Suppressor macrophage treated with lipopolysaccharide for 4 hours (primary cell): ENCODE data around the gene PPP1R1B.

Experiments used
- DNase-seq: peaks from one replicate; pipeline ENCODE4 v3.0.0-alpha.2; 2020

Gene PPP1R1B

DNA sequence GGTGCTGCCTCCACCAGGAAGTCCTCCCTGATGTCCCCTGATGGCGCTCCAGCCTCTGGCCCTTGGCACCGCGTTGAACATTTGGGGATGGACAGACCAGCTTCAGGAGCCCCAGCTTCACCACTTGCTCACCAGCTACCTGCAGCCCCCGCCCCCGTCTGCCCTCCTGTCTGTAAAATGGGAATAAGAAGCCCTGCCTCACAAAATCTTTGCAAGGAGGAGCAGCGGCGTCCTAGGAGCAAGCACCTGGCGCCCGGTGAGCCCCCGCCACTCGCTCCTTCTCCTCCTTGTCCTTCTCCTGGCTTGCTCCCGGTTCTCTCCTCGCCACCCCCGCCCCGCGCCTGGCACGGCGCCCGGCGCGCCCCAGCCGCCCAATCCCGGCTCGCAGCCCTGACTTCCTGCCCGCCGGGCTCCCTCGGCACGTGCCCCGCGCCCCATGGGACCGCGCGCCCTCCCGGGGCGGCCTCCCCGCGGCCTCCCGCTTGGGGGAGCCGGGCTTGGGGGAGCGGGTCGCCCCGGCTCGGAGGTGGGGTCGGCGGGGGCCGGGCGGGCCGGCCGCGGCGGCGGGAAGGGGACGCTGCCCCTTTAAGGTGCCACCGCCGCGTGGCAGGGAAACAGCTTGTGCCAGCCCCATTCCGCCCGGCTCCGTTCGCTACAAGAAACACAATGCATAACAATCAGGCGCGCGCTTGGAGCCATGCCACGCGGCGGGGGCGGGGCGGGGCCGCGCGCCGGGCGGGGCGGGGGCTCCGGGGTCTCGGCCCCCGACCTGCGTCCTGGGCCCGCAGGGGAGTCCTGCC, 9.1 kb upstream of the PPP1R1B start:
- DNase-seq, result peak; percentile 49

DNA sequence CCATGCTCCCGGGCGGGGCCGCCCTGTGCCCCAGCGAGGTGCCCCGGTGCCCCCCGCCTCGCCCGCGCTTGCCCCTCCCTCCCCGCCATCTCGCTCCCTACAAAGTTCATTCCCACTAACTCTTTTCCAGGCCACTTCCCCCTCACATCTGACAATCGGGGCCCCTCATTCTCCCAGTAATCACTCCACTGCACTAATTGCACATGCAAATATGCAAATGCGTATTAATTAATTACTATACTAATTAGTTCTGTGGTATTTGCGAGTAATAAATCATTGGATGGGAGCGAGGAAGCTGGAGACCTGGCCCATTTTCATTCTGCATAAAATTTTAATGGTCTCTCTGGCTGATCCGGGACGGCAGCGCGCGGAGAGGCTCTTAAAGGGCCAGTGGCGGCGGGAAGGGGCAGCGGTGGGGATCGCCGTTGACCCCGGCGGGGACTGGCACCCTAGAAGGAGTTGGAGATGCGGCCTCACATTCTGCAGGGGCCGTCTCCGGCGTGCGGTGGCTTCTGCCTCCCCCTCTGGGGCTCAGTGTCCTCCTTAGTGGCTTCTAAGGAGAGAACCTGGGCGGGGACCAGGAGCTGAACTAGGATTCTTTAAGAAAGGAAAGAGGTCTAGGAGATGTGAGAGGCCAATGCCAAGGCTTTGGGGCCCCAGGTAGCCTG, 8.4 kb upstream of the PPP1R1B start:
- DNase-seq, result no peak

DNA sequence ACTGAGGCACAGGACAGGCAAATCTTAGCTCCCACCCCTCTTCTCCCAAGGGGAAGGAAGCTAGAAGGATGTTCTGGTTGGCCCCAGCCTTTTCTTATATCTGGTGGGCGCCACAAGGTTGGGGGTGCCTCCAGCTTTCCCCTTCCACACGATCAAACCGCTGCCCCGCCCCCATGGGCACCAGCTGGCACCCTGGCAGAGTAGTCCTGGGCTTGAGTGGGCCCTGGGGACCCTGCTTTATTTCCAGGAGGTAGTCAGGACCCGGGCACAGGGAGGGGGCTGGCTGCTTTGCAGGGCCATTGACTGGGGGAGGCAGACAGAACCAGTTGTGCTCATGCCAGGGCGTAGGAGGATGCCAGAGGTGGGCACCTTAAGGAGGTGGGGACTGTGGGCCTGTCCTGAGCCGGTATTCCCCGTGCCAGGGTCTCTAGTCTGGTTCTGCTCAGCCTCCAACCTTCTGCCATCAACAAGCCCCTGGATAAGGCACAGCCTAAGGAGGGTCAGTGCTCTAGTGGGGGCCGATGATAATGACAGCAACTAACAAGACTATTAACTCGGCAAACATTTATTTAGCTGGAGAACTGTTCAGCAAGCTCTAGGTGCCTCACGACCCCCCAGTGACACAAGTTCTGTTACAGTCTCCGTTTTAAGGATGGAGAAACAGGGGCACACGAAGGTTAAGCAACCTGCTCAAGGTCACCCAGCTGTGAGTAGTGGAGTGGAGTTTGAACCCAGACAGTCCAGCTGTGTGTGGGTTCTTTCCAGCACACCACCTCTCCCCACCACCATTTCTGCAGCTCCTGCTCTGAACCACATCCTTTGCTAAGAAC, 7.6 kb upstream of the PPP1R1B start:
- no peak for DNase-seq

GRCh38 chr17:39619786-39620101, 7.0 kb upstream of the PPP1R1B start:
- DNase-seq, result no peak

- DNase-seq, result peak; percentile 89
Observed at GRCh38 chr17:39621523-39622379, 5.0 kb upstream of the PPP1R1B start.

DNA sequence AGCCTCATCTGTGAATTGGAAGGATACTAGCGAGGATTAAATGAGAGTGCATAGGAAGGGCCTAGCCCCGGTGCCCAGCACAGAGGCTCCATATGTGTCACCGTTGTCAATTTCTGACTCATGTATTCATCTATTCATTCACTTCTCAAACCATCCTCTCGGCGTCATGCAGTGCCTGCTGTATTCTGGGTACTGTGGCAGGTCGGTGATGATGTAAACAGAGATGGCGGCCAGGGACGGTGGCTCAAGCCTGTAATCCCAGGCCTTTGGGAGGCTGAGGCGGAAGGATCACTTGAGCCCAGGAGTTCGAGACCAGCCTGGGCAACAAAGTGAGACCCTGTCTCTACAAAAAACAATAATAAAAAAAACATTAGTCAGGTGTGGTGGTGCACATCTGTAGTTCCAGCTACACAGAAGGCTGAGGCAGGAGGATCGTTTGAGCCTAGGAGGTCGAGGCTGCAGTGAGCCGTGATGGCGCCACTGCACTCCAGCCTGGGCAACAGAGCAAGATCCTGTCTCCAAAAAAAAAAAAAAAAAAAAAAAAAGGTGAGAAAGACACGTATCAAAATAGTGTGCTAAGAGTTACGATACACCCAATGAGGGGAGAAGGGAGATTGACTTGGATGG, 4.3 kb upstream of the PPP1R1B start:
- no peak for DNase-seq

GRCh38 chr17:39623356-39623950, 3.3 kb upstream of the PPP1R1B start:
- DNase-seq, result peak; percentile 90

DNA sequence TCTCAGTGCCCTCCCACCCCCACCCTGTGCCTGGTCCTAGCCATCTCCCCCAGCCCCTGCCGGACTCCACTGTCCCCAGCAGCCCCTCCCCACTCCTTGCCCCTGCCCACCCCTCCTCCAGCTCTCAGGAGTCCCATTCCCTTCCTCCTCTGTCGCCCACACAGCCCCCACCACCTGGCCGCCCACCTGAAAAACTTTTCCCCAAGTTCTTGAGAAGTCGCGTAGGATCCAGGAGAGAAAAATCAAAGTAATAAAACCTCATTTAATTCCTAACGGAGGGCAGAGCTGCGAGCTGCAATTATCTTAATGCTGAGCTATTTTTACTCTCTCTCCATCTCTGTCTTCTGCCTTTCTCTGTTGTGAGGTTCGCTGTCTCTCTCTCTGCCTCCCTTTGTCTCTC, 2.4 kb upstream of the PPP1R1B start:
- no peak for DNase-seq

DNA sequence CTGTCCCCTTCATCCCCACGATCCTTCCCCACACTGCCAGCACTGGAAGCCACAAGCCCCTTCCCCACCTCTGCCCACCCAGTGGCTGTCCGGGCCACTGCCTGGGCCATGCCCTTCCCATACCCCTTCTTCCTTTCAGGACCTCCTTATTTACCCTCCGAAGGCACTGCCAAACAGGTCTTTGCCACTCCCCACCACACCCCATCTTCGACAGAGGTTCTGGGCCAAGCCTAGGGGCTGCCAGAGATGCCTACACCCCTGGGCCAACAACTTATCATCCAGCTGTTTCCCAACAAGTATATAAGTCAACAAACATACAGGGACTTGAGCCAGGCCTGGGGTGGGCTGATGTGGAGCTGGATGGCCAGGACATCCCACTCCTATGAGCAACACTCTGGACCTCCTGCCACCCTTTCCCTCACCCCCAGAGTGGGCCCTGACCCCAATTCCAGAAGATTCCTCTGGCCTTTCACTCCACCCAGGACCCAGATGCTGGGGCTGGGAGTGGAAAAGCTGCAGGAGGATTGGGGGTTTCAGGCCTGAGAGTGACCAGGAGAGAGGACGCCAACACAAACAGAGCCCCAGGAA, 1.5 kb upstream of the PPP1R1B start:
- DNase-seq, result no peak

DNA sequence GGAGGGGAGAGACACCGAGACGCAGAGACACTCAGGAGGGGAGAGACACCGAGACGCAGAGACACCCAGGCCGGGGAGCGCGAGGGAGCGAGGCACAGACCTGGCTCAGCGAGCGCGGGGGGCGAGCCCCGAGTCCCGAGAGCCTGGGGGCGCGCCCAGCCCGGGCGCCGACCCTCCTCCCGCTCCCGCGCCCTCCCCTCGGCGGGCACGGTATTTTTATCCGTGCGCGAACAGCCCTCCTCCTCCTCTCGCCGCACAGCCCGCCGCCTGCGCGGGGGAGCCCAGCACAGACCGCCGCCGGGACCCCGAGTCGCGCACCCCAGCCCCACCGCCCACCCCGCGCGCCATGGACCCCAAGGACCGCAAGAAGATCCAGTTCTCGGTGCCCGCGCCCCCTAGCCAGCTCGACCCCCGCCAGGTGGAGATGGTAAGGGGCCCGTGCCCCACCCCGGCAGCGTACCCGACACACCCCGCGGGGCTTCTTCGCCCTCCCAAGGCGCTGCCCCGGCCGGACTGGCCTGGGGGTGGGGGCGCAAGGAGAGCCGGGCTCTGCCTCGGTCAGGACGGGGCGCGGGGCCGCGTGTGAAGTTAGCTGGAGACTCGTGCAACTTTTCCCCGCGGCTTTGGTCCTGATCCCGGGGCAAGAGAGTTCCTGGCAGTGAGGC, 427 bp downstream of the PPP1R1B start:
- DNase-seq, result no peak

DNA sequence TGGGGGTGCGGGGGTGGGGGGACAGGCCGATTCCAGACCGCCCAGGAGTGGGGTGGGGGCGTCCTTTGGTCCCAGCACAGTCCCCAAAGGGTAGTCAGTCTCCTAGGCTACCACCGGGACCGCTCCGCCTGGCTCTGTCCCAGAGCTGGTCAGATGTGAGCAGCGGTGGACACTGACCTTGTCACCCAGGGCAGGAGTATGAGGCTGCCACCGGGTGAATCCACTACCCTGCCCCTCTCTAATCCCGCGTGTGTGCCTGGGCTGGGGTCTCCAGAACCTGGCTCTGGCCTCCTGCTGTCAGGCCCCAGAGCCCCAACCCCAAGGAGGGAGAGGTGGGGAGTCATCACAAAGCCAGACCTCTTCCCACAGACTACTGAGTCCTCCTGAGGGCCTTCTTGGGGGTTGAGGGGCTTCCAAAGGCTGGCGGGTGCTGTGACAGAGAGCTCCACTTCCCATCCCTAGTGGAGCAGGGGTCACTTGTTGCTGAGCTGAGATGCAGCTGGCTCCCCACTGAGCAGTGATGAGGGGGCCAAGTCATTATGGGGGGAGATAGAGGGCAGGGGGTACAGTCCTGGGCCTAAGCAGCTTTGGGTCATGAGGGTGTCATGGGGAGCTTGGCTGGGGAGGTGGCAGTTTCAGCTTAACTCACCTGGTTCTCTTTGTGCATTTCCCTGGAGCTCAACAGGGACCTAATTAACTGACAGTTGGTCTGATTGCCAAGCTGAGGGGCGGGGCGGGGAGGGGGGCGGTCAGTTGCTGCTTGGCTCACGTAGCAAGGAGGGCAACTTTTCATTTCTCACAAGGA, 1.2 kb downstream of the PPP1R1B start:
- DNase-seq, result no peak

DNA sequence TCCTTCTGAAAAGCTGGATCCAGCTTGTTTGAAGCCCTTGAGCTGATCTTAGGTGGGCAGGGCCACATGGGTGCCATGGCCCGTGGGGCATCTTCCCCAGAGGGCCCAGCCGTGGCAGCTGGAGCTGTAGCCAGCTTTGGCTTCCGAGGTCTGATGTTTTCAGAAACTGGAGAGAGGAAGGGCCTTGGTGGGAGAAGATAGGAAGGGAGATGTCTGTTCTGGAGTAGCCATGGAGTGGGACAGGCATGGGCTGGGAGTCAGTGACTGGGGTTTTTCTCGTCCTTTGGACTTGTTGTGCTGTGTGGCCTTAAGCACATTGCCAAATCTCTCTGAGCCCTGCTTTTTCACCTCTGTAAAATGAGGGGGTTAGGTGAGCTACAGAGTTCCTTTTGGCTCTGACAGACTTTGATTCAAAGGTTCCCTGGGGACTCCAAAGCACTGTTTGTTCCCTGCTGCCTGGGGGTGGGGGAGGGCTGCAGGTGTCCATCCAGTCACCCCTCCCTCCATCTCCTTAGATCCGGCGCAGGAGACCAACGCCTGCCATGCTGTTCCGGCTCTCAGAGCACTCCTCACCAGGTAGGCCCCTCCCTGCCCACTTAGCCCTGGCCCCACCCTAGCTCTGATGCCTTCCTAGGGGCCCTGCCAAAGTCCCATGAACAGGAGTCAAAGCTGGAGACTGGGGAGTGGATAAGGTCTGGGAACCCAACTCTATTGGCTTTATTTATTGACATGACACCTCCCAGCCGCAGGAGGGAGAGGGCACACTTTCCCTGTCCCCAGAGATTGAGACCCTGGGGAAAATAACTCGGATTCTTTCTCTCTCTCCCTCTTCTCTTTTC, 2.1 kb downstream of the PPP1R1B start:
- DNase-seq, result no peak

GRCh38 chr17:39629494-39629880, 2.7 kb downstream of the PPP1R1B start:
- DNase-seq, result no peak

DNA sequence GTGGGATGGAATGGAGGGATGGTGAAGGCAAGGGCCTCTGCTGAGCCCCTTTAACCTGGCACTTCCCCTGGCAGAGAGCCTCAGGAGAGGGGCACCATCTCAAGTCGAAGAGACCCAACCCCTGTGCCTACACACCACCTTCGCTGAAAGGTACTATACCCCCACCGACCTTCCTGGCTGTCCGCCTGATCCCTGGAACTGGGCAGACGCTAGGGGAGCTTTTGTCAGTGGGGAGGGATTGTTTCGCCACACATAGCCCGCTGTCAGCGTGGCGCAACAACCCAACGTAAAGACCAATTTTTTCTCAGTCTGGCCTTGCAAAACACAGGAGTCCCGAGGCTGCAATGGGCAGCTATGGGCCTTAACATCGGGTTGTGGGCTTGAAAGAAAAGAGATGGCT, 3.1 kb downstream of the PPP1R1B start:
- peak; percentile 58 for DNase-seq

DNA sequence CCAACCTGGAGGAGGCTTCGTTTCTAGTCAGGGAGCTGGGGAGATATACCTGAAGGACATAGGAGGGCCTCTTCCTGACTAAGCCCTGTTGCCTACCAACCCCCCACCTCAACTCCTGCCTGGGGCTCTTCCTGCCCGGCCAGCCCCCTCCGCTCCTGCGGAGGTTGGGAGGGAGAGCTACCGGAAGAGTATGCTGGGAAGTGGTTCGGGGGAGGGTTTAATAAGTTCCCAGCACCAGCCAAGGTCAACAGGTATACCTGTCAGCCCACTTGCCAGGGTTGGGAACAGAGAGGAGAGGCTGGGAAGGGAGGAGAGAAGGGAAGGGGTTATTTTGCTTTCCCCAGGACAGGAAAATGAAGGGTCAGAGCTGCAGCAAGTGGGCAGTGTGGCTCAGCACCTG, 4.7 kb downstream of the PPP1R1B start:
- DNase-seq, result no peak

DNA sequence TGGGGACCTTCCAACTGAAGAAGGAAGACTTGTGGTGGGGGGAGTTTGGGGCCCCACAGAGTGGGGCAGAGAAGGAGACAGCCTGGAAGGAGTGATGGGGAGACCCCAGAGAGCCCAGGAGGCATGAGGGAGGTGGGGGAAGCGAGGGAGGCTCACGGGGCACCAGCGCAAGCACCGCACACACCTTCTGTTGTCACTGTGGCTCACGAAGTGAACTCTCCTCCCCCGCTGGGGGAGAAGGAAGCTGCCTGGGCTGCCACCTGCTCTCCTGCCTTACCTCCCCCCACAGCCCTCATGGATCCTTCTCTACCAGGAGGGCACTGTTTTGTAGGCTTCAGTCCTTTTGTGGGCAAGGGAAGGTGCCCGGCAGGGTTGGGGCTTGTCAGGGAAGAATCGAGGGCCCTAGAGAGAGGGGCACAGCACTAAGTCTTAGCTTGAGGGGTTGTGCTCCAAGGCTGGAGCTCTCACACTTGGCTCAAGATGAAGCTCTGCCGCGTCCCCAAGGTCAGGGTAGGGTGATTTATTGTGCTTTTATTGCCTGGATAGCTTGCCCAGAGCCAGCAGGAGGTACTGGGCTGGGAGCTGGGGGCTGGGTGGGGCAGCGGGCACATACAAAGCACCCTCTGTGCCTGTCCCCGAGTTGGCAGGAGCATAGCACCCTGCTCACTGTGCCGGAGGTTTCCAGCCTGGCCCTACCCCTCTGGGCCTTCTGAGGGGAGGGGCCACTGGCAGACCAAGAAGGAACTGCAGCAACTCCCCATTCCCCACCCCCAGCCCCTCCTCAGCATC, 5.6 kb downstream of the PPP1R1B start:
- DNase-seq, result no peak

- DNase-seq, result no peak
Observed at GRCh38 chr17:39633570-39634183, 6.9 kb downstream of the PPP1R1B start.

- DNase-seq, result peak; percentile 71
Observed at GRCh38 chr17:39634384-39634871, 7.7 kb downstream of the PPP1R1B start.
